Measurements from ENCODE around the gene SH3BP5.

Gene SH3BP5

DNA sequence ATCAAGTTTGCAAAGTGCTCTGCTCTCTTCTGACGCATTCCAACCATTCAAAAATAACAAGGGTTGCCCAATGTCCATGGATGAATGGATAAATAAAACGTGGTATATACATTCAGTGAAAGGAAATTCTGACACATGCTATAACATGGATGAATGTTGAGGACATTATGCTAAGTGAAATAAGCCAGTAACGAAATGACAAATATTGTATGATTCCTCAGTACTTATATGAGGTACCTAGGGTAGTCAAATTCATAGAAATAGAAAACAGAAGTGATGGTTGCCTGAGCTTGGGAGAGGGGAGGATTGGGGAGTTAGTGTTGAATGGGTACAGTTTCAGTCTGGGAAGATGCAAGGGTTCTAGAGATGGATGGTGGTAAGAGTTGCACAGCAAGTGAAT, 33.9 kb downstream of the SH3BP5 start:
- DNase-seq (ENCODE audit: low read depth, low spot score) = no peak

DNA sequence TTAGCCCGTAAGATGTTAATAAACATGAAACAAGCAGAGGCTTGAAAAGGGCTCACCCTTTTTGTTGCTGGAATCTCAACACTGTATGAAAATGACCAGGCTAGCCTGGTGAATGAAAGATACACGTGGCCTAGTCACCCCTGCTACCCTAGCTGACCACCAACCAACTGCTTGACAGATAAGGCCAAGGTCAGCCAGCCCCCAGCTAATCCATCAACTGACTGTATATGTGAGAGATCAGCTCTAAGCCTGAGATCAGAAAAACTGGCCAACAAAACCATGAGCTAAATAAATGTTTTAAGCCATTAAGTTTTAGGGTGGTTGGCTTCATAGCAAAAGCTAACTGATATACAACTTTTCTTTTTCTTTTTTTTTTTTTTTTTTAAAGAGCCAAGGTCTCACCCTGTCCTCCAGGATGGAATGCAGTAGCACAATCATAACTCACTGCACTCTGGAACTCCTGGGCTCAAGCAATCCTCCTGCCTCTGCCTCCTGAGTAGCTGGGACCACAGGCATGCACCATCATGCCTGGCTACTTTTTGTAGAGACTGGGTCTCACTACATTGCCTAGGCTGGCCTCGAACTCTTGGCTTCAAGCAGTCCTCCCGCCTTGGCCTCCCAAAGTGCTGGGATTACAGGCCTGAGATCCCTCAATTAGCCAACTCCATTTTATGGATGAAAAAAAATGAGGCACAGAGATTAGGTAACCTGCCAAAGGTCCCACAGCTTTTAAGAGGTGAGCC, 34.6 kb downstream of the SH3BP5 start:
- no peak for DNase-seq (ENCODE audit: low read depth, low spot score)

DNA sequence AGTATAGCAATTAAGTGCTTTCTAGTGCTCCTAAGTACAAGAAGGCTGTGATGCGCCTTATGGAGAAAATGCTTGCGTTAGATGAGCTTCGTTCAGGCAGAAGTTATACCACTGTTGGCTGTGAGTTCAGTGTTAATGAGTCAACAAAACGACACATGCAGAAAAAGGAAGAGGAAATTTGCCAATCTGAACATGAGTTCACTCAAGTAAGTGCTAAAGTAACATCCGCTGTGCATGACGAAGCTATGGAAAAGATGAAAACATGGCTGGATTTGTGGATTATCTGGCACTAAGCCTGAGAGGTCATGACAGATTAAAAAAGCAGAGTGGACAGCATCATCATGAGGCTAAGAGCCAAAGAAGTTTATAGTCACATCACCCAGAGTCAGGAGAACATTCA, 36.9 kb downstream of the SH3BP5 start:
- no peak for DNase-seq (ENCODE audit: low read depth, low spot score)

DNA sequence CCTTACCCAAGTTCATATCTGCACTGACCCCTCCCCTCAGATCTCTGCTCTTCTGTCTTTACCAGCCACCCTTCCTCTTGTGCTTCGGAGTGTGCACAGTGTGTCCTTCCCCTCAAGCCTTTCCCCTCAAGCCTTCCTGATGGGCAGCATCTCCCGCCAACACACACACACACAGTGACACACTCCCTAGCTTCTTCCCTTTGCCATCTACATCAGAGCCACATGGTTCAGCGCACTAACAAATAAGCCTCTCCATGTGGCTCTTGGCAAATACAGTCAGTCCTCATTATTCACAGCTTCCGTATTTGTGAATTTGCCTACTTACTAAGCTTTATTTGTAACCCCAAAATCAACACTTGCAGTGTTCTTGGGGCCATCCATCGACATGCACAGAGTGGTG, 37.5 kb downstream of the SH3BP5 start:
- no peak for DNase-seq (ENCODE audit: low read depth, low spot score)

DNA sequence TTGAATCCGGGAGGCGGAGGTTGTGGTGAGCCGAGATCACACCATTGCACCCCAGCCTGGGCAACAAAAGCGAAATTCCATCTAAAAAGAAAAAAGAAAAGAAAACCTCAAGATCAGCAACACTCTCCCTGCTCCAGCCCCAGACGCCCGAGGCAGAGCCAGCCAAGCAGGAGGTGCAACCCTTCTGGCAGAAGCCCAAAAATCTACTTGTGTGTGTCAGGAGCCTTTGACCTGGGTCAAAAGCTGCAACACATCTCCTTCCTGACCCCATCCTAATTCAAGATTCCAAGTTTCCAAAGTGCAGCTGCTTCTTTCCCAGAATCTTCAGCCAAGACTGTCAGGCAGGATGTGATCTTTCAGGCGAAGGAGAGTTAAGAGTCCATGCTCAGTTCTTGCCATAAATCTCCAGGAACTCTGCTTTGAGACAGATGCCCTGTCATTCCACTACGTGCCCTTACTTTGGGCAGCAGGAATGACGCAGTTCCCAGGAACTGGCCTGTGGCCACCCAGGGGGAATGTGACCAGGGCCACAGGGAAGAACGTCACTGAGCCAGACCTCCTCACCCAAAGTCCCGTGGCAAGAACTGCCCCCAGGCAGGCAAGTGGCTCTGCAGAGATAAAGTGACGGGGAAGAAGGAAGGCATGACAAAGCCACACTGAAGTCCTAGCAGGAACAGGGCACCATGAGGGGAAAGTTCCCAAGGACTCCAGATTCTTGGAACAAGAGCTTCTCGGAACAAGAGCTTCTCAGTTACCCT, 39.4 kb downstream of the SH3BP5 start:
- DNase-seq (ENCODE audit: low read depth, low spot score) = no peak

DNA sequence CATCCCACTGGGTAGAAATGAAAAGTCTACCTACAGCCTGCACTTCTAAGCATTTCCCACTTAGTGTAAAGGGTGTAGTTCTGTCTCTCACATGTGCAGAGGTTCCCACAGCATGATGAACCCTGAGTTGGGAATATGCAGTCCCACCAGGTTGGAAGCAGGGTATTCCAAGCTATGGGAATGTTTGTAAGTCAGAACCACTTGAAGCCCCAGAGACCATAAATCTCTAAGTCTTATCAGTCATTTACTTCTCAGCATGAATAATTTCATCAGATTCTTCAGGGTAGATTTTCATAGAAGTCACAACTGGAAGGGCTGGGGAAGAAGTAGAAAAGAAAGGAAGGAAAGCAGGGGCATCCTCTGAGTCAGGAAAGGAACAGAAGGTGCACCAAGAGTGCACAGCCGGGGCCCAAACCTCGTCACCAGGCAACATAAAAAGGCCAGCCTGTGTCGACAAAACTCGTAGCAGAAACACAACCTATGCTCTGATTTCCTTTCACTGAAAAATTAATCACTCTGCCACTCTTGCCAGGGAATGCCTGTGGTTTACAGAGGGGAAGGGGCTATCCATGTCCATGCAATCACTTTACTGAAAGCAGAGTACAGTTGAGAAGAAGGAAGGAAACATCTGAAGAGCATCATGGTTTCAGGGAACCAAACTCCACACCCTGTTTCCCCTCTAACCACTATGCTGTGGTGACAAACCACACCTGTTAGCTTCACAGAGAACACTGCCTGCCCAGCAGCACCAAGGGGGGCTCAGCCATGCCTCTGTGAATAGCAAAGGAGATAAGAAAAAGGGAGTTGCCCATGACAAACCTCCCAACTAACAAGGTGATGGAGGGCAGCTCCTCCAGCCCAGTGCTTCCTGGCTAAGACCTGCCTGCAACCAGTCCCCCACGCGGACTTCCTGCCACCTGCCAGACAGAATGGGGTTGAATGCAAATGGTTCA, 40.5 kb downstream of the SH3BP5 start:
- DNase-seq (ENCODE audit: low read depth, low spot score) = no peak

DNA sequence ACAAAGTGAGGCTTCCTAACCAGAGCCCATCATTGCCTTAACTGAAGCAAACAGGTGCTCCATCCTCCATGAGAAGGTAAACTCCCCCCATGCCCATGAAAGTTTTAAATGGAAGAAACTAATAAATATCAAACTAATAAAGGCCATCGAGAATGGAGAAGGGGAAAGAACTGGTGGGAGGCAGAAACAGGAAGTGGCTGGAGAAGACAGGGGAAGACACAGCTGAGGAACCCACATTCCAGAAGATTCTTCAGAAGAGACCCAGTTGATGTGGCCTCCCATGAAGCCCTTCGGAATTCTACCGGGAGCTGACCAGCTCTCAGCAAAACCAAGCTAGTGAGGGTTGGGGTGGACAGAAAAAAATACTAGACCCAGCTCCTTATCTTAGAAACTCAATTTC, 41.6 kb downstream of the SH3BP5 start:
- no peak for DNase-seq (ENCODE audit: low read depth, low spot score)

DNA sequence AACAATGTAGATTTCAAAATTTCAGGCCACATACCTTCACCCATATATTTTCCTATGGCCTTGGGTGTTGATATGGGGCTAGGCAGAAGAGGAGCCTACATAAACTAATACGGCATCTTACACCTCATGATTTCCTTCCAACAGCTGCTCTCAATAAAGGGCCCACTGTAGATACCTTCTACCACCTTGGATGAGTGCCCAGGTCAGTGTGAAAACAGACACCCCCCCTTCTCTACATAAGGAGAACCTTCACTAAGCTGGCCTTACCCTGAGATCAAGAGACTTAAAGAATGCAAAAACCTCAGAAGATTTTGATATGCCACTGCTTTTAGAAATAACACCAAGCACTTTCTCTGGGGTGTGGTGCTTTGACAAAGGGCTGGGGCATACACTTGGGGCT, 42.7 kb downstream of the SH3BP5 start:
- no peak for DNase-seq (ENCODE audit: low read depth, low spot score)

DNA sequence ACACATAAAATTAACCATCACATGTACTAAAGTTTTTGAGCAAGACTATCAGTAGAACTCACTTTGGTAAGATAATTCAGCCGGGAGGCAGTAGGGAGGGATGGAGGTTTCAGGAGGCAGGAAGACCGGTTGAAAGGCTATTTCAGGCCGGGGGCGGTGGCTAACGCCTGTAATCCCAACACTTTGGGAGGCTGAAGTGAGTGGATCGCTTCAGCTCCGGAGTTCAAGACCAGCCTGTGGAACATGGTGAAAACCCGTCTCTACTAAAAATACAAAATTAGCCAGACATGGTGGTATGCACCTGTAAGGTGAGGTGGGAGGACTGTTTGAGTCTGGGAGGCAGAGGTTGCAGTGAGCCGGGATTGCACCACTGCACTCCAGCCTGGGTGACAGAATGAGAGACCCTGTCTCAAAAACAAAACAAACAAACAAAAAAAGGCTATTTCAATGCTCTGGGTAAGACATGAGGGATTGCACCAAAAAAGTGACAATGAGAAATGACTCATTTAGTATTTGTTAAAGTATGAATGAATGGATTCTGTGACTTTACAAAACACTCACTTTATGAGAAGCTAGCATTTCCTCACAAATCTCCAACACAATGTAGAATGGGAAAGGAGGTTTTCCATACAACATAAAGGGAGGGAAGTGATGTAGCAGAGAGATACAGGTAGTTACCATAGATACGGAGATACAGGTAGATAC, 43.9 kb downstream of the SH3BP5 start:
- no peak for DNase-seq (ENCODE audit: low read depth, low spot score)

DNA sequence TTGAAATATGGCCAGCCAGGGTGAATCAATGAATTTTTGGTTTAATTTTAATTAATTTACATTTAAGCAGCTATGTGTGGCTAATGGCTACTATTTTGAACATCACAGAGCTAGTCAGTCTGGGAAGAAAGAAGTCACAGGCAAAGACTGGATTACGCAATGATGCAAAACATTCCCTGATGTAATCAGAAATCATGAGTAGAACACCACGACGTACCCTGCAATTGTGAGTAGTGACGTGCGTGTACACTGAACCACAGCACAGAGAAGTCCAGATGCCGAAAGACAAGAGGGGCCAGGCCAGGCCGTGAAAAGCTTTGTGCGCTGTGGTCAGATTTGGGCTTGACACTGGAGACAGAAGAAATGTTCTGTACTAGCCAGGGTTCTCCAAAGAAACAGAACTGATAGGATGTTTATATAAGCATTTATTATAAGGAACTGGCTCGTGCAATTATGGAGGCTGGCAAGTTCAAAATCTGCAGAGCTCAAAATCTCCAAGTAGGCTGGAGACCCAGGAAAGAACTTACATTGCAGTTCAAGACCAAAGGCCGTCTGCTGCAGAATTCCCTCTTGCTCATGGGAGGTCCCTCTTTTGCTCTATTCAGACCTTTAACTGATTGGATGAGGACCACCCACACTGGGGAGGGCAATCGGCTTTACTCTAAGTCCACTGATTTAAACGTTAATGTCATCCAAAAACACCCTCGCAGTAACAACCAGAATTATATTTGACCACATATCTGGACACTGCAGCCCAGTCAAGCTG, 44.6 kb downstream of the SH3BP5 start:
- no peak for DNase-seq (ENCODE audit: low read depth, low spot score)

DNA sequence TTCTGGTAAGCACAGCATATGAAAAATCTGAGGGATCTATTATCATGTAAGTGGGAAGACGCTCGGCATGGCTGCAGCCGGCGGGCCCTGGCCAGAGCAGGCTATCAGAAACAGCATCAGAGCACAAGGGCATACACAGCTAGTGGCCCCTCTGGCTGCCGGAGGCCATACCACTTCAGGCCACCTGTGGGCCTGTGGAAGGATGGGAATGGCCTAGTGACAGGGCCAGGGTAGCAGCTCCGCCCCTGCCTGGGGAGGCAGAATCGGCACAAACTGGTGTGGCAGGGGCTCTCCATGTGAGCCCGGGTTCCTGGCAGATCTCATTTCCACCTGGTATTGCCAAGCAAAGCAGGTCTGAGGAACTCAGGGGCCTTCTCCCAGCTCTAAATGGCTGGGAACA, 46.4 kb downstream of the SH3BP5 start:
- no peak for DNase-seq (ENCODE audit: low read depth, low spot score)

DNA sequence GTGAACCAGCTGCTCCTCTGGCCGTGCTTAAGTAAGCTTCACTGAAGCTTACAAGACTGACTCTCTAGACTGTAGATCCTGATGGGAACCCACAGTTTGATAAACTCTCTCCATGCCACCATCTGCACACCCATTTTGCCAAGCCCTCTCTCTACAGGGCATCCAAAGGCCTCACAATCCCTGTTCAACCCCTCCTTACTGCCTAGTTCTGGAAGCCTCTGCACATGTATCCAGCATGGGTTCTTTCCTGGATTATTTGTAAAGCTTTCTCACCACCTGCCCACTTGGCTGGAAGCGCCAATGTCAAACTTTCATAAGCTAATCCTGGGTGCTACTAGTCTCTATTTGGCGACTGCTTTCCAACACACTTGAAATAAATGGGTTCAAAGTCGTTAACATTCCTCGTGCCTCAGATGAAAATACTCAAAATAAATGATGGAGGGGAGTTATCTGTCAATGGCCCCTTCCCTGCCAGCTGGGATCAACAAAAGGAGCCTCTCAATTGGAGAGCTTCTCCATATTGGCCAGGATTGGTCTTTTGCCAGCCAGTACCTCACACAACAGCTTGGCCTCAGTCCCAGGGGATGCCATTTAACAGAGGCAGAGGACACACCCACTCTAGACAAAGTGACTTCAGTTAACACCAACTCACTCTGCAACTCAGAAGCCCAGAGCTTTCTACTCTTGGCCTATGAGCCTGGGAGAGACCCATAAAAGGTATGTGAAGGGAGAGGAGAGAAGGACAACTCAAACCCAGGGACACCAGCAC, 48.1 kb downstream of the SH3BP5 start:
- no peak for DNase-seq (ENCODE audit: low read depth, low spot score)

DNA sequence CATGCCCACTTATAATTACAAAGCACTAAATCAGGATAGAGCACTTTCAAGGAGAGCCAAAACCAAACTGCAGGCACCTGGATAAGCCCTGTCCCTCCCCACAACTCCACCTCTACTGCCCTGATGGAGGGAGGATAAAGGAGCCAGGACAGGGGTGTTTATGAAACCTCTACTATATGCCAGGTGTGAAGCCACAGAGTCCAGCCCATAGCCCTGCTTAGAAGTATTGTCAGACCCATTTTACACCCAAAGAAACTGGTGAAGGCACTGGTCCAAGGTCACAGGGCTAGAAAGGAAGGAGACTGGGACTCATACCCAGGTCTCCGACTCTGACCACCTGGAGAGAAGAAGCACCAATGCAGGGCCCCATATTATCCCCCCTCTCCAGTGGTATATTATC, 48.7 kb downstream of the SH3BP5 start:
- no peak for DNase-seq (ENCODE audit: low read depth, low spot score)

DNA sequence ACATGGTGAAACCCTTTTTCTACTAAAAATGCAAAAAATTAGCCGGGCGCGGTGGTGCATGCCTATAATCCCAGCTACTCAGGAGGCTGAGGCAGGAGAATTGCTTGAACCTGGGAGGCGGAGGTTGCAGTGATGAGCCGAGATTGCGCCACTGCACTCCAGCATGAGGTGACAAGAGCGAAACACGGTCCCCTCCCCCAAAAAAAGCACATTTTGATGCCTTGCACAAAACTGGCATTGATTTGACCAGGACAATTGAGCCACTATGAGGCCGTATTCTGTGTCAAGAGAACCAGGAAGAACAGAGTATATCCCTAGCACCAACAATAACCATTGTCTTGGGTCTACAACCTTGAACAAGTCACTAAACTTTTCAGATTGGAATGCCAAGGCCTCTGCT, 50.6 kb downstream of the SH3BP5 start:
- no peak for DNase-seq (ENCODE audit: low read depth, low spot score)

DNA sequence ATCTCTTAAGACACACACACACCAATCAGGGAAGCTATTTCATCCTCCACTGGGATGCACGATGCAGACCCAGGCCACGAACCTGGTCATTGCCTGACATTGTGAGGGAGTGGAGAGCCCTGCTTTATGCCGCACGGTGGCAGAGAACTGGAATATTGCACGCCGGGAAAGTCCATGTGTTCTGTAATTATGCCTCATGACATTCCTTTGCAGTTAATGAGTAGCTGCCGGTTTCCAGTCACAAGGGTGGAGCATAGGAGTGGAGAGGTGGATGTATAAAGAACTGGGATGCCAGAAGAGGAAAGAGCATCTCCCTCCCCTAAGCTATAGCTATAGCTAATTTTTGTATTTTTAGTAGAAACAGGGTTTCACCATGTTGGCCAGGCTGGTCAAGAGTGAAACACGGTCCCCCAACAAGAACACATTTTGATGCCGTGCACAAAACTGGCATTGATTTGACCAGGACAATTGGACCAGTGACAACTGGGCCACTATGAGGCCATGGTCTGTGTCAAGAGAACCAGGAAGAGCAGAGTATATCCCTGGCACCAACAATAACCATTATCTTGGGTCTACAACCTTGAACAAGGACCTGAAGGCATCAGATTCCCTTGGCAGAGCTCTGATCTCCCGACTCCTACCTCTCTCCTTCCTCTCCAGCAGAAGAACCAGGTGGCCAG, 51.4 kb downstream of the SH3BP5 start:
- DNase-seq (ENCODE audit: low read depth, low spot score) = no peak

DNA sequence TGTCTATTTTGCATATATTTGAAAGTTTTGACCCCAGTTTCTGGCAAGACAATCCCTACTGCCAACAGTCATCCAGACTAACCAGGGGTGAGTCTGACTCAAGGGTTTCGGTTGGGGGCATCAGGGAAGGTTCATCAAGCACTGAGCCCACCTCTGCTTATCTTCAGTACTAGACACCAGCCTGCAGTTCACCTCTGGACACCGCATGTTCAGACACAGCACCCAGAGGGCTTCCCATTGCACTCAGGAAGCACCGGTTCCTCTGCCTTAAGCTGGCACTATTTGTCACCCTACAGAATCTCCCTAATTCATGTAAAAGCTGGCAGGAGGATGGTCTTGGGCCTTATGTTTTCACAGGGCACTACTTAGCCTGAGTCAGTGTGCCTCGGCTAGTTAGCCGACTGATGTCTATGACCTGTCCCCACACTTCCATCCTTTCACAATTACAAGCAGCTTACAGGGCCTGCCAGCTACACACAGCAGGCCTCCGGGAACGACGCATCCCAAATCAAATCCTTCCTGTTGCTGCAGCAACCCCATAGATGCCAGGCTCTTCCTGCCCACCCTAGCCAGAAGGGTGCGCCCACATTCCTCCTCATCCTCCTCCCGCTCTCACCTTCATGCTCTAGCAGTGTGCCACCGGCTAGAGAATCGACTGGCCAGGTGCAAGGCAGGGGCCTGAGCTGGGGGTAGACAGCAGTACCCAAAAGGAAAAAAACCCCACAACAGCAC, 52.5 kb downstream of the SH3BP5 start:
- no peak for DNase-seq (ENCODE audit: low read depth, low spot score)

DNA sequence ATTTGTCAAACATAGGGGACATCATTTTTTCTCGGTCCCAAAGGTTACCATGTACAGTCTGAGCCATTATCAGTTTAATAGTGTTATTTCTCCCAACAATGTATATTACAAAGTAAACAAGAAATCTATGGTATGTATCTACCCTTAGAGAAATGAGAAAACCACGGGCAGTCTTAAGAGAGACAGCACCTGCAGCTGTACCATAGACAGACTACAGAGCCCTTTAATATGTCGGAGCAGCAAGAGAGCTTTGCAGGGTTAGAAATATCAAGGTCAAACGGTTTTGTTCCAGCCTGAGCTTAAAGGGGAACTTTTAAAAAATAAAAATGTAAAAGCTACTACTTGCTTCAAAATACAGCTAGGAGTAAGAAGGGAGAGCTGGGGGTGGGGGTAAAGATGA, 53.2 kb downstream of the SH3BP5 start:
- DNase-seq (ENCODE audit: low read depth, low spot score) = no peak

DNA sequence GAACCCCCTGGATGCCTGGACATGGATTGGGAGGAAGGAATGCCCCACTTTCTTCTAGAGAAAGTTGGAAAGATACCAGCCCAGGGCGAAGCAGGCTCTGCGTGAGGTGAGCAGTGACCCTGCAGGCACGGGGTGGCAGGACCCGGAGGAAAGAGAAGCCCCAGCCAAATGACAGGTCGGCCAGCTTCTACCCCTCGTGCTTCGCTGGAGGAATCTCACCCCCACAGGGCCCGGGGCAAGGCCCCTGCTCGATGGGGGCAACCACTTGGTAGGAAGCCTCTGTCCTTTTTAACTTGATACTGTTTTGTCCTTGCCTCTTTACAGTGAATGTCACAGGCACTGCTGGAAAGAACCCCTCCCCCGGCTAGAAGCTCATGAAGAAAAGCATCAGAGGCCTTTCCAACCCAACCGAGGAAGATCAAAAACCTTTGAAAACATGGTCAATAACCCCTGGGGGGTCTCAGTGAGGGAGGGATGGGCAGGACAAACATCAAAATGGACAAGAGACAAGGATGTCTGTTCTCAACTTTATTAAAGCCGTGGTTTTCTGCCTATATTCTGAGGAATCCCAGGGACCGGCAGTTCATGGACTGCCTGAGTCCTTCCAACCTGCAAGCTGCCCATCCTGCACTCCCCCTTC, 54.4 kb downstream of the SH3BP5 start:
- DNase-seq (ENCODE audit: low read depth, low spot score) = no peak

All from smooth muscle cell of the brain vasculature (primary cell).